Mucosa of stomach (tissue), 1 donor: ENCODE measurements around the gene ABCD4.
"Not testable (repeated sequence)": the region's sequence is repeated elsewhere in the genome, so short reads cannot be mapped to it uniquely, and the experiment has no call there.

Source experiments
- H3K27me3 ChIP-seq: one replicate; pipeline ENCODE4 v1.7.0; 2013; ENCODE audit warnings: mild to moderate bottlenecking, low read length; ENCODE audit not compliant: control insufficient read depth, insufficient read depth
- H3K36me3 ChIP-seq: one replicate; pipeline ENCODE4 v1.7.0; 2013; ENCODE audit warnings: low read length; ENCODE audit not compliant: control insufficient read depth, insufficient read depth
- H3K4me1 ChIP-seq: one replicate; pipeline ENCODE4 v1.7.0; 2013; ENCODE audit warnings: mild to moderate bottlenecking, low read length; ENCODE audit not compliant: control insufficient read depth, insufficient read depth
- H3K4me3 ChIP-seq: one replicate; pipeline ENCODE4 v1.7.0; 2013; ENCODE audit warnings: low read length
- H3K9ac ChIP-seq: one replicate; pipeline ENCODE4 v1.7.0; 2013; ENCODE audit warnings: mild to moderate bottlenecking, low read length, moderate library complexity
- H3K9me3 ChIP-seq: one replicate; pipeline ENCODE4 v1.7.0; 2013; ENCODE audit warnings: mild to moderate bottlenecking, low read length, moderate library complexity; ENCODE audit not compliant: control insufficient read depth
- donor health status: Pancreatic carcinoma.

Gene ABCD4

GRCh38 chr14:74297986-74298385 lies 4.7 kb downstream of the ABCD4 start:
- peaks cover 17% of the 10 kb centered on the region for H3K4me1 ChIP-seq
- H3K4me3 ChIP-seq: no peak overlapping the region
- H3K9ac ChIP-seq: no peak overlapping the region
- no peaks in the 10 kb centered on the region for H3K27me3 ChIP-seq
- H3K36me3 ChIP-seq: peaks cover 18% of the 10 kb centered on the region
- no peaks in the 10 kb centered on the region for H3K9me3 ChIP-seq

- Histone ChIP-seq H3K4me1 (peaks cover 14% of the 10 kb centered on the region), H3K9ac (no peak overlapping the region), H3K36me3 (peaks cover 28% of the 10 kb centered on the region), H3K9me3 (no peaks in the 10 kb centered on the region), H3K4me3 (no peak overlapping the region), H3K27me3 (no peaks in the 10 kb centered on the region)
Observed at GRCh38 chr14:74296037-74296467, 6.7 kb downstream of the ABCD4 start.

GRCh38 chr14:74293606-74294005 lies 9.1 kb downstream of the ABCD4 start:
- Histone ChIP-seq H3K9me3 (no peaks in the 10 kb centered on the region), H3K36me3 (peaks cover 23% of the 10 kb centered on the region), H3K4me1 (peaks cover 4% of the 10 kb centered on the region), H3K4me3 (no peak overlapping the region), H3K27me3 (no peaks in the 10 kb centered on the region), H3K9ac (no peak overlapping the region)

GRCh38 chr14:74292061-74292460 lies 10.7 kb downstream of the ABCD4 start:
- H3K9ac ChIP-seq: no peak overlapping the region
- peaks cover 22% of the 10 kb centered on the region for H3K36me3 ChIP-seq
- peaks cover 4% of the 10 kb centered on the region for H3K4me1 ChIP-seq
- no peak overlapping the region for H3K4me3 ChIP-seq
- no peaks in the 10 kb centered on the region for H3K9me3 ChIP-seq
- H3K27me3 ChIP-seq: no peaks in the 10 kb centered on the region

GRCh38 chr14:74290415-74290814 lies 12.3 kb downstream of the ABCD4 start:
- Histone ChIP-seq H3K4me1 (peaks cover 4% of the 10 kb centered on the region), H3K4me3 (no peak overlapping the region), H3K36me3 (peaks cover 16% of the 10 kb centered on the region), H3K9ac (no peak overlapping the region), H3K27me3 (no peaks in the 10 kb centered on the region), H3K9me3 (no peaks in the 10 kb centered on the region)

GRCh38 chr14:74289801-74290200 lies 12.9 kb downstream of the ABCD4 start:
- Histone ChIP-seq H3K4me1 (peaks cover 4% of the 10 kb centered on the region), H3K27me3 (no peaks in the 10 kb centered on the region), H3K36me3 (peaks cover 16% of the 10 kb centered on the region), H3K9ac (no peak overlapping the region), H3K4me3 (no peak overlapping the region), H3K9me3 (no peaks in the 10 kb centered on the region)

- Histone ChIP-seq H3K4me1 (no peaks in the 10 kb centered on the region), H3K27me3 (no peaks in the 10 kb centered on the region), H3K4me3 (no peak overlapping the region), H3K9me3 (no peaks in the 10 kb centered on the region), H3K9ac (no peak overlapping the region), H3K36me3 (peaks cover 12% of the 10 kb centered on the region)
Observed at GRCh38 chr14:74286736-74287135, 16.0 kb downstream of the ABCD4 start.

- H3K27me3 ChIP-seq: no peaks in the 10 kb centered on the region
- peaks cover under 1% of the 10 kb centered on the region for H3K36me3 ChIP-seq
- no peaks in the 10 kb centered on the region for H3K9me3 ChIP-seq
- H3K4me1 ChIP-seq: no peaks in the 10 kb centered on the region
- H3K9ac ChIP-seq: no peak overlapping the region
- no peak overlapping the region for H3K4me3 ChIP-seq
Observed at GRCh38 chr14:74281069-74281468, 21.7 kb downstream of the ABCD4 start.

GRCh38 chr14:74278080-74278479 lies 24.7 kb downstream of the ABCD4 start:
- H3K4me3 ChIP-seq: no peak overlapping the region
- H3K36me3 ChIP-seq: no peaks in the 10 kb centered on the region

GRCh38 chr14:74275241-74275841 lies 27.4 kb downstream of the ABCD4 start:
- Histone ChIP-seq H3K4me3 (no peak overlapping the region), H3K4me1 (no peaks in the 10 kb centered on the region), H3K27me3 (no peaks in the 10 kb centered on the region), H3K36me3 (no peaks in the 10 kb centered on the region), H3K9me3 (no peaks in the 10 kb centered on the region), H3K9ac (no peak overlapping the region)

More at GRCh38 chr14:74278080-74278479, 24.7 kb downstream of the ABCD4 start:
- H3K27me3 ChIP-seq: no peaks in the 10 kb centered on the region
- no peak overlapping the region for H3K9ac ChIP-seq
- no peaks in the 10 kb centered on the region for H3K9me3 ChIP-seq
- no peaks in the 10 kb centered on the region for H3K4me1 ChIP-seq

GRCh38 chr14:74271365-74271764 lies 31.4 kb downstream of the ABCD4 start:
- H3K4me1 ChIP-seq: no peaks in the 10 kb centered on the region
- H3K4me3 ChIP-seq: no peak overlapping the region
- H3K27me3 ChIP-seq: no peaks in the 10 kb centered on the region

GRCh38 chr14:74270382-74271177 lies 32.2 kb downstream of the ABCD4 start:
- H3K9me3 ChIP-seq, H3K36me3 ChIP-seq, H3K9ac ChIP-seq, H3K27me3 ChIP-seq, H3K4me3 ChIP-seq, H3K4me1 ChIP-seq: not testable (repeated sequence)

More at GRCh38 chr14:74271365-74271764, 31.4 kb downstream of the ABCD4 start:
- Histone ChIP-seq H3K9me3 (no peaks in the 10 kb centered on the region), H3K36me3 (no peaks in the 10 kb centered on the region), H3K9ac (no peak overlapping the region)
